Stimulated activated CD8-positive, alpha-beta memory T cell treated with anti-CD3 and anti-CD28 coated beads, Interleukin-7, amount 100 ng/mL, for 24 hours (primary cell): ENCODE results near the gene EXOC3.
A peak's percentile ranks its signal among the peaks of the same experiment; 100 is the strongest.

Source experiments
- DNase-seq: peaks from one replicate; pipeline ENCODE4 v3.0.0-alpha.2; 2020; ENCODE audit warnings: low read depth

EXOC3 gene

DNA sequence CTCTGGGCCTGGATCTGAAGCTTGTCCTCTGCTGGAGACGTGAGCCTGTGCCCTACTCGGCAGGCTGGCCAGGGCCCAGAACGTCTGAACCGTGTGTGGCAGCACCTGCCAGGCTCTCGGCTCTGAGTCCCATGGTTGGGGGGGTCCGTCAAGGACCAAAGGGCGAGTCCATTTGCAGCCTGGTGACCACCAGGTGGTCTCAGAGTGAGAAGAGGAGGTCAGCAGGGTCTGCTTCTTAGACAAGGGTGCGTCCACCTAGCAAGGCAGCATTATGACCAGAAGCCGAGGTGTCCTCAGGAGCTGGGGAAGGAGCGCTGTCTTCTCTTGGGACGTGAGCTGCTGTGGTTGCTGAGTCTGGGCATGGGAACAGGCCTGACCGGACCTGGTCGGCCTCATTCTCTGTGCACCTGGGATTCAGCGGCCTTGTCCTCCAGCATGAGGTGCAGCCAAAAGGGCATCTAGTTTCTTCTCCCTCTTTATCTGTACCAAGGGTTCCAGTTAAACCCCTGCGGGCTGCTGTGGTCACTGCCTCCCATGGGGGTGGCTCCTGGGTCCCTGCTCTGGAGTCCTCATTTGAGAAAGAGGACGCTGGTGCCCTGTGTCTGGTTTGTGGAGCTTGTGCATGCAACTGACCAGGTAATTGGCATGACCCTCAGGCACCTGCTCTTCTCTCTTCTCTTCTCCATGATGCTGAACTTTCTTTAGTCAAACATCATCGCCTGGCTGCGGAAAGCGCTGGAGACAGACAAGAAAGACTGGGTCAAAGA, 14.4 kb downstream of the EXOC3 start:
- DNase-seq, result no peak

DNA sequence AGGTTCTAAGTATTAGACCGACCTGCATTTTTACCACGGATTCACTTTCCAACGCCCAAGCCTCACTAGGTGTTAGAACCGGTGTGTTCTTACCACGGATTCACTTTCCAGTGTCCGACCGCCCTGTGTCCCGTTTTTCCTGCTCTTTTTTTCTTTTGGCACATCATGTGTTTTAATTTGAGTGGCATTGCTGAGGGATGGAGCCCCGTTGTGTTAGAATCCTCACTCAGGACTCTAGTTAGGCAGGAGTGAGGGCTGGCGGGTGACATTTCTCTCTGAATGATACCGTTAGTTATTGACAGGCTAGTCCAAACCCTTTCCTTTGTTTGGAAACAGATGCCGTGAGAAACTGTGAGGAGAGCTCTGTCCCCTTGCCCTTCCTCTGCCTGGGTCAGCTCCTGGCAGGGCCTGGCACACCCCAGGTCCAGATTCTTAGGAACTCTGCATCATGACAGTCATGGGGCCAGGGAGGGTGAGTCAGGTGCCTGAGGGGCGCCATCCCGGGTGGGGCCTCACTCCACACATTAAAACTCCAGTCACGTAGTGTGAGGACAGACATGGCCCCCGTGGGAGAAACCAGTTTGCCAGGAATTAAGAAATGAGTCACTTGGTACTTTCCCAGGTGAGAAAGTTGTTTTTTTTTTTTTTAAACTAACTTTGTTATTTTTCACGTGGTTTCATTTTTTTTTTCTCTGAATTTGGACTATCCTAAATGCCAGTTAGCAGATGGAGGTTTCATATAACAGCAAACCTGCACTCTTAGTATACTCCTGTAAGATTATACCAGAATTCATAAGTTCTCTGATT, 15.8 kb downstream of the EXOC3 start:
- peak; percentile 46 for DNase-seq

- DNase-seq, result no peak
These were observed 16.7 kb downstream of the EXOC3 start for GRCh38 chr5:459562-460272.

- no peak for DNase-seq
These were observed 17.3 kb downstream of the EXOC3 start for GRCh38 chr5:460273-460625.

- no peak for DNase-seq
These were observed 19.1 kb downstream of the EXOC3 start for GRCh38 chr5:462051-462481.

- DNase-seq, result no peak
These were observed 20.3 kb downstream of the EXOC3 start for GRCh38 chr5:463301-463700.

- DNase-seq, result peak; percentile 36
These were observed 21.0 kb downstream of the EXOC3 start for GRCh38 chr5:463952-464351.

- no peak for DNase-seq
These were observed 21.5 kb downstream of the EXOC3 start for GRCh38 chr5:464446-464842.

- no peak for DNase-seq
These were observed 22.0 kb downstream of the EXOC3 start for GRCh38 chr5:464843-465590.

DNA sequence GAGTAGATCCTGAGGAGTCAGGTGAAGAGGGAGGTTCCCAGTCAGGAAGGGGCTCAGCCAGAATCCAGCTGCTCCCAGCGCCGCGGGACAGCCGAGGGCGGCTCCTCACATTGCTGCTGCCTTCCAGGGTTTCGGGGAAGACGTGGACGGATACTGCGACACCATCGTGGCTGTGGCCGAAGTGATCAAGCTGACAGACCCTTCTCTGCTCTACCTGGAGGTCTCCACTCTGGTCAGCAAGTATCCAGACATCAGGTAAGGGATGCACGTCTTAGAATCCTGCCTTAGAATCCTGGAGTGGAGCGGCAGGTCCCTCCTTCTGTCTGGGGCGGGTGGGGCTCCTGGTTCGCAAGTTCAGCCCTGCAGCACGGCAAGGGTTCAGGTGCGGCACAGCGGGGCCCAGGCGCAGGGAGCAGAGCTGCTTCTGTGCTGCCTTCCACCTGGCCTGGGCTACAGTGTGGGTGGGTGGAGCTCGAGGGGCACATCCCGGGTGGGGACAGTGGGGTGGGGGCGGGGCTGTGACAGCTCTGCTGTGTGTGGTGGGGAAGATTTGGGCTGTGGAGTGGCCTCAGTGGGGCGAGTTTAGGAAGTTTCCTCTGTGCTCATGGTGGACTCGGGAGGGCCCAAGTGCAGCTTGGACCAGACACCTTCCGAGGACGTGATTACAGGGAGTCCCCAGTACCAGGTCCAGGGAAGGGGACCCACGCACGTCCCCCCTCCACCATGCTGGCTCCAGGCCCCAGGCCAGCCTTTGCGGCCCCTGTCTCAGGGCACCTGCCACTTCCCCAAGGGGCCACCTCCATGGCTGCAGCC, 22.8 kb downstream of the EXOC3 start:
- DNase-seq, result no peak

DNA sequence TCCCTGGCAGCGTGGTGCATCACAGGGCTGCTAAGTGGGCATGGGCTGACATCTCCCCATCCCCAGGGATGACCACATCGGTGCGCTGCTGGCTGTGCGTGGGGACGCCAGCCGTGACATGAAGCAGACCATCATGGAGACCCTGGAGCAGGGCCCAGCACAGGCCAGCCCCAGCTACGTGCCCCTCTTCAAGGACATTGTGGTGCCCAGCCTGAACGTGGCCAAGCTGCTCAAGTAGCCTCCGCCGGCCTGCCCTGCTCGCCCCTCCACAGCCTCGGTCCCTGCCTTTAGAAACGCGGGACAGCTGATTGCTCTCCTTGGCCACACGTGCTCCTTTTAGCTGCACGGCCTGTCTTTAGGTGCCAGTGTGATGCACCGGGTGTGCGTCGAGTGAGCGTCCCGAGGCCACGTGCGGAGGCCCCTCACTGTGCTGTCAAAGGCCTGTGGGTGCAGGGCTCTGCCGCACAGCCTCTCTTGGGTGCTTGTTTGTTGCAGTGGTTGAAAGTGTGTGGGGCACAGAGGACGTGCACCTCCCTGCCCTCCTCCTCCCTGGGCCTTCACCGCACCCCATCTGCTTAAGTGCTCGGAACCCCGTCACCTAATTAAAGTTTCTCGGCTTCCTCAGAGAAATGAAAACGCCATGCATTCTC, 23.8 kb downstream of the EXOC3 start:
- no peak for DNase-seq

DNA sequence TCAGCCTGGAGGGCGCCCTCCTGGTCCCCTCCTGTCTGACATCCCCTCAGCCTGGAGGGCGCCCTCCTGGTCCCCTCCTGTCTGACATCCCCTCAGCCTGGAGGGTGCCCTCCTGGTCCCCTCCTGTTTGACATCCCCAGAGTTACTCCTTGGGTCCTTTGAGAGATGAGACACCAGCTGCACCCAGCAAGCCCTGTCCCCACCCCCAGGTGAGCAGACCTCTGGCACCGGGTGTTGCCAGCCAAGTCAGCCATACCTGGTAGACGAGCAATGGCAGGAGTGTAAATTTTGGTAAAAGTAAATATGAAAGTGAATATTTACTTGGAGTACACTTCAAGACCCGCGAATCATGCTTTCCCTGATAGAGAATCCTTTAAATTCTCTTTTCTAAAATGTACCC, 25.4 kb downstream of the EXOC3 start:
- DNase-seq, result no peak

GRCh38 chr5:469752-470483, 26.9 kb downstream of the EXOC3 start:
- no peak for DNase-seq

DNA sequence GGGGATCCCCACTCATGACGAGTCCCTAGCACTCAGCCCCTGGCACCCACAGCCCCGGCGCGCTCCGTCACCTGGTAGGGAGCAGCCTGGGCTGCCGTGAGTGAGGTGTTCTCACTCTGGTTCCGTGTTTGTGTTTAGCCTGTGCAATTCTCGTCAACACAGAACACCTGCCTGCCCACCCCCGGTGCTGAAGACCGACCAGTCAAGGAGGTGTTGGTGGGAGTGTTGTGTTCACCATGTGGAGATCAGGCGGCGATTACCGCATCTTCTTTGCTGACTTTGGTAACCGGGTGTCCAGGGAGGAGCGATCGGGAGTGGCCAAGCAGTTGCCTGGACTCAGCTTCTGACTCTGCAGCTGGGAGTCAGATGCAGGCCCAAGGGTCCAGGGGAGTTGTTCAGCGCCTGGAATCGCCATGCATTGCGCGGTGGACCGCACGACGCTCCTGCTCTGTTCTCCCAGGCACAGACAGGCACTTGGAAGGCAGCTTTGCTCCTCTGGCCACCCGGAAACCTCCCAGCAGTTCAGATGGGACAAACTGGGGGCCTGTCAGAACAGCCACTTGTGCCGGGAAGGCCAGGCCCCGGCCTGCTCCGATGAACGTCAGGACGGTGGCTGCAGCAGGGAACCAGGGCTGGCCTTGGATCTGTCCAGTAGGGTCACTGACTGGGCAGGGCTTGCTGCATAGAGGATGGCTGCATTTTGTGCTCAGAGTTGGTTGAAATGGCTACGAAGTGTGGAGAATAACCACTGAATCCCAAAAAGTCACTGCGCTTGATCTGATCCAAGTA, 28.2 kb downstream of the EXOC3 start:
- no peak for DNase-seq

DNA sequence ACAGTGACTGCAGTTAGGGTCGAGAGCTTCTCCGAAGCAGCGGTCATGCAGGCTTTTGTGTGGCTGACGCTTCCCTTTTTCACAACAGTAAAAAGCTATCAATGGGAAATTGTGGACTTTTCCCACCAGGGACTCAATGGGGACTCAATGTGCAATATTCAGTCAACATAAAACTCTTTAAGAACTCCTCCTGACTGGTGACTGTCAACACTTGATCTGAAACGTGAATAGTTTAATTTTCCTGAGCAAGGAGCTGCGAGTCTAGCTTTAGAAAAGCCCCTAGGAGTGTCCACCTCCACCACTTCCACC, 28.7 kb downstream of the EXOC3 start:
- no peak for DNase-seq

- DNase-seq, result no peak
These were observed 29.2 kb downstream of the EXOC3 start for GRCh38 chr5:472076-472655.

DNA sequence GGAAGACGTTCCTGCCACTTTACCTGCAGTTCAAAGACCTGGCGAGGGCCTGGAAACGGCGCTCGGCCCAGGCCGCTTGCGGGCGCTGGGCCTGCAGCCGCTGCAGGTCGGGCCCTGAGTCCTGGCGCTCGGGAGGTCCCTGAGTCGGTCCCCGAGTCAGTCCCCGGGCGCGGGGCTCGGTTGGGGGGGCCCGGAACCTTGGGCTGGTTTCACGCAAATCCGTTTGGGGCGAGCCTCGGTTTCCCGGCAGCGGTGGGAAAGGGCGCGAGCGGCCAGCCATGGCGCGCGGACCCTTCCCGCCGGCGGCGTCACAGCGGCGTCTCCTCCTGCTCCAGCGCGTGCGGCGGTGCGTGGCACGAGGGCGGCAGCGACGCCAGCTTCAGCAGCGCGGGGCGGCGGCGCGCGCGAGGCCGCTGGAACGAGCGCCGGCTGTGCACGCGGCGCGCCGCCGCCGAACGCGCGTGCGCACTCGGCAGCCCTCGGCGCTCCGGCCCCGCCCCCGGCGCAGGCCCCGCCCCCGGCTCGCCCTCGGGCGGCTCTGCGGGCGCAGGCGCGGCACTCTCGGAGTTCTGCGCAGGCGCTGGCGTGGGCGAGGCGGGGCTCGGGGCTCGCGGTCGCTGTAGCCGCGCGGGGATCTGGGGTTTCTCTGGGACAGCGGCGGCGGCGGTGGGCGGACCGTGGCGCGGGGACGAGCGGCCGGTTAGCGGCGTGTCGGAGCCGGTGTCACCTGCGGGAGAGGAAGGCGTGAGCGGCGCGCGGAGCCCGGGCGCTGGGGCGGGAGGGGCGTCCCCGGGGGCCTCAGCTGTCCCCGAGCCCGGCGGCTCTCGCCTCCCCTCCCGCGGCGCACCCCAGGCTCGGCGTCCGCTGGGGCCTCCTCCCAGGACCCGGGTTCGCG, 29.9 kb downstream of the EXOC3 start:
- peak; percentile 69 for DNase-seq
